Loucy (cell line): Measurements from ENCODE around the gene UBA5.
A peak's percentile ranks its signal among the peaks of the same experiment; 100 is the strongest.

Source experiments
- H2AFZ ChIP-seq: fragments of 200-600 bp; sonication (generic); 2 replicates; pipeline ENCODE4 v1.6.0; 2016; ENCODE audit warnings: antibody characterized with exemption, mild to moderate bottlenecking, low read length, moderate library complexity
- H3F3A ChIP-seq: fragments of 200-600 bp; 2 replicates; pipeline ENCODE4 v1.6.0; 2016; ENCODE audit warnings: antibody characterized with exemption, low read depth, mild to moderate bottlenecking
- H3K27me3 ChIP-seq: fragments of 200-600 bp; sonication (generic); 2 replicates; pipeline ENCODE4 v1.6.1; 2014; ENCODE audit warnings: low read length, mild to moderate bottlenecking; ENCODE audit not compliant: insufficient read depth, poor library complexity, severe bottlenecking
- H3K36me3 ChIP-seq: fragments of 200-600 bp; sonication (generic); 2 replicates; pipeline ENCODE4 v1.6.1; 2016; ENCODE audit warnings: low read length; ENCODE audit not compliant: insufficient read depth
- H3K4me1 ChIP-seq: fragments of 200-600 bp; sonication (generic); 2 replicates; pipeline ENCODE4 v1.5.1; 2014; ENCODE audit warnings: low read length, mild to moderate bottlenecking; ENCODE audit not compliant: insufficient read depth, poor library complexity, severe bottlenecking
- H3K4me2 ChIP-seq: fragments of 200-600 bp; sonication (generic); 2 replicates; pipeline ENCODE4 v1.6.0; 2014; ENCODE audit warnings: antibody characterized with exemption, low read length, low read depth, mild to moderate bottlenecking; ENCODE audit not compliant: poor library complexity, severe bottlenecking
- H3K4me3 ChIP-seq: fragments of 200-600 bp; sonication (generic); 2 replicates; pipeline ENCODE4 v1.5.1; 2014; ENCODE audit warnings: low read length, mild to moderate bottlenecking, mixed read lengths; ENCODE audit not compliant: poor library complexity, severe bottlenecking
- H3K79me2 ChIP-seq: fragments of 200-600 bp; sonication (generic); 2 replicates; pipeline ENCODE4 v1.6.1; 2014; ENCODE audit warnings: low read length; ENCODE audit not compliant: insufficient read depth
- H3K9ac ChIP-seq: fragments of 200-600 bp; sonication (generic); 2 replicates; pipeline ENCODE4 v1.6.0; 2014; ENCODE audit warnings: mild to moderate bottlenecking, low read depth, low read length, moderate library complexity; ENCODE audit not compliant: poor library complexity, severe bottlenecking
- H3K9me2 ChIP-seq: fragments of 200-600 bp; sonication (generic); replicated peaks from 2 replicates; pipeline ENCODE4 v1.6.1; 2016; ENCODE audit warnings: low read depth, low read length, mixed read lengths
- H3K9me3 ChIP-seq: fragments of 200-600 bp; sonication (generic); 2 replicates; pipeline ENCODE4 v1.6.1; 2014; ENCODE audit warnings: mild to moderate bottlenecking, antibody characterized with exemption, low read length, low read depth; ENCODE audit not compliant: insufficient read depth
- H4K20me1 ChIP-seq: fragments of 200-600 bp; sonication (generic); 2 replicates; pipeline ENCODE4 v1.6.0; 2014; ENCODE audit warnings: antibody characterized with exemption, low read length, mild to moderate bottlenecking; ENCODE audit not compliant: insufficient read depth, poor library complexity, severe bottlenecking
- EZH2phosphoT487 ChIP-seq: fragments of 200-600 bp; IDR thresholded peaks from 2 replicates; pipeline ENCODE4 v1.6.1; 2018; ENCODE audit warnings: antibody characterized with exemption, mild to moderate bottlenecking, moderate library complexity, borderline replicate concordance
- TF ChIP-seq, protein P1 (sequence below): fragments of 200-600 bp; sonication (generic); conservative IDR thresholded peaks from 2 replicates; pipeline ENCODE4 v1.5.1; 2014; ENCODE audit warnings: mild to moderate bottlenecking, antibody characterized with exemption, low read length

The UBA5 gene

GRCh38 chr3:132641837-132642538, 18.1 kb upstream of the UBA5 start:
- no peaks in the 10 kb centered on the region for H3F3A ChIP-seq
- H3K9me2 ChIP-seq: no peaks in the 10 kb centered on the region
- no peaks in the 10 kb centered on the region for H3K9me3 ChIP-seq
- no peak overlapping the region for H3K4me3 ChIP-seq
- H3K79me2 ChIP-seq: no peaks in the 10 kb centered on the region
- peaks cover 18% of the 10 kb centered on the region; the same call in 1 of the 2 replicates for H3K36me3 ChIP-seq
- no peak overlapping the region for H3K4me2 ChIP-seq
- H3K27me3 ChIP-seq: no peaks in the 10 kb centered on the region
- no peaks in the 10 kb centered on the region for H4K20me1 ChIP-seq
- no peaks in the 10 kb centered on the region for H3K4me1 ChIP-seq
- no peak overlapping the region for H2AFZ ChIP-seq
- no peak overlapping the region for H3K9ac ChIP-seq
- TF ChIP-seq EZH2phosphoT487: no peak
- TF ChIP-seq, protein P1, sequence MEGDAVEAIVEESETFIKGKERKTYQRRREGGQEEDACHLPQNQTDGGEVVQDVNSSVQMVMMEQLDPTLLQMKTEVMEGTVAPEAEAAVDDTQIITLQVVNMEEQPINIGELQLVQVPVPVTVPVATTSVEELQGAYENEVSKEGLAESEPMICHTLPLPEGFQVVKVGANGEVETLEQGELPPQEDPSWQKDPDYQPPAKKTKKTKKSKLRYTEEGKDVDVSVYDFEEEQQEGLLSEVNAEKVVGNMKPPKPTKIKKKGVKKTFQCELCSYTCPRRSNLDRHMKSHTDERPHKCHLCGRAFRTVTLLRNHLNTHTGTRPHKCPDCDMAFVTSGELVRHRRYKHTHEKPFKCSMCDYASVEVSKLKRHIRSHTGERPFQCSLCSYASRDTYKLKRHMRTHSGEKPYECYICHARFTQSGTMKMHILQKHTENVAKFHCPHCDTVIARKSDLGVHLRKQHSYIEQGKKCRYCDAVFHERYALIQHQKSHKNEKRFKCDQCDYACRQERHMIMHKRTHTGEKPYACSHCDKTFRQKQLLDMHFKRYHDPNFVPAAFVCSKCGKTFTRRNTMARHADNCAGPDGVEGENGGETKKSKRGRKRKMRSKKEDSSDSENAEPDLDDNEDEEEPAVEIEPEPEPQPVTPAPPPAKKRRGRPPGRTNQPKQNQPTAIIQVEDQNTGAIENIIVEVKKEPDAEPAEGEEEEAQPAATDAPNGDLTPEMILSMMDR: peak; percentile 81

GRCh38 chr3:132642539-132642847, 17.6 kb upstream of the UBA5 start:
- Histone ChIP-seq H3K4me2 (no peak overlapping the region), H4K20me1 (no peaks in the 10 kb centered on the region), H3K27me3 (no peaks in the 10 kb centered on the region), H3K4me3 (no peak overlapping the region), H3K9me3 (no peaks in the 10 kb centered on the region), H3K4me1 (no peaks in the 10 kb centered on the region), H3K9me2 (no peaks in the 10 kb centered on the region), H3F3A (no peaks in the 10 kb centered on the region), H3K79me2 (no peaks in the 10 kb centered on the region), H3K36me3 (peaks cover 18% of the 10 kb centered on the region; the same call in 1 of the 2 replicates), H2AFZ (no peak overlapping the region), H3K9ac (no peak overlapping the region)
- TF ChIP-seq, protein P1: no peak
- no peak for TF ChIP-seq EZH2phosphoT487

DNA sequence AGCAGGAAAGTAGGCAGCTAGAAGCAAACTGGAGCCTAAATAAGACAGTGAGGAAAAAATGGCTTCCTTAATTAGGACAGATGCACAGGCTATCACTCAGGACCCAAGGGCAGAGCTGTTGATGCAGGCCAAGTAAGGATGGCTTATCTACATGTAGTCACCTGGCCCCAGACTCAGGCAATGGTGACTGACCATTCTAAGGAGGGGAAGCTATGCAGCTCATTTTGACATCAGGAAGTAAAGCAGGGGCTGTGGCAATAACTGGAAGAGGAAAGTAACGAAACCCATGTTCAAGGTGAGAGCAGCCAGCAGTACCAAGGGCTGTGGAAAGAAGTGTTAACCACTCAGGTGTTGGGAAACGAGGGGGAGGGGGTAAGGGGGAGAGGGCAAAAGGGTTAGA, 16.8 kb upstream of the UBA5 start:
- H3K4me2 ChIP-seq: no peak overlapping the region
- no peaks in the 10 kb centered on the region for H3F3A ChIP-seq
- no peak overlapping the region for H3K4me3 ChIP-seq
- H3K9me3 ChIP-seq: no peaks in the 10 kb centered on the region
- H3K36me3 ChIP-seq: peaks cover 11% of the 10 kb centered on the region; the same call in 1 of the 2 replicates
- H3K9me2 ChIP-seq: no peaks in the 10 kb centered on the region
- no peaks in the 10 kb centered on the region for H4K20me1 ChIP-seq
- H3K4me1 ChIP-seq: no peaks in the 10 kb centered on the region
- no peaks in the 10 kb centered on the region for H3K27me3 ChIP-seq
- TF ChIP-seq EZH2phosphoT487: no peak
- TF ChIP-seq, protein P1: no peak
- H3K9ac ChIP-seq: no peak overlapping the region
- H2AFZ ChIP-seq: no peak overlapping the region
- H3K79me2 ChIP-seq: no peaks in the 10 kb centered on the region
